Gastrocnemius medialis (tissue), 4 donors: Measurements from ENCODE around the gene CDS2. TPM values are rescaled to one million over a fixed set of nuclear protein-coding genes. Genes with fewer than 3 reads are reported as not detected.

Source experiments
- ATAC-seq, 2 donors: fragments of 150-250 bp; one replicate each; pipeline ENCODE4 v1.9.1; 2016
- DNase-seq, 2 donors: peaks; one replicate each; pipeline ENCODE4 v3.0.0-alpha.2; 2019
- H3K27ac ChIP-seq, 4 donors: fragments of 200-600 bp; sonication (generic); 1 replicate in 1 of 4; 2 replicates in 3 of 4; pipeline ENCODE4 v1.5.1; 2016 to 2018; ENCODE audit warnings: mild to moderate bottlenecking in 2 of 4, moderate library complexity in 1 of 4
- H3K27me3 ChIP-seq, 3 donors: fragments of 200-600 bp; sonication (generic) in 2 of 3; 1 replicate in 1 of 3; 2 replicates in 2 of 3; pipeline versions ENCODE4 v1.5.1 to v1.6.0; 2016 to 2019; ENCODE audit warnings: mild to moderate bottlenecking in 1 of 3, moderate library complexity in 1 of 3
- H3K36me3 ChIP-seq, 2 donors: fragments of 200-600 bp; sonication (generic) in 1 of 2; one replicate each; pipeline ENCODE4 v1.5.1; 2017 to 2018
- H3K4me1 ChIP-seq, 2 donors: fragments of 200-600 bp; sonication (generic) in 1 of 2; one replicate each; pipeline ENCODE4 v1.5.1; 2016 to 2017; ENCODE audit warnings: mild to moderate bottlenecking in 2 of 2
- H3K4me3 ChIP-seq, 4 donors: fragments of 200-600 bp; sonication (generic) in 3 of 4; 1 replicate in 1 of 4; 2 replicates in 3 of 4; pipeline ENCODE4 v1.5.1; 2016 to 2019; ENCODE audit warnings: mild to moderate bottlenecking in 2 of 4
- H3K9me3 ChIP-seq, 3 donors: fragments of 200-600 bp; sonication (generic) in 2 of 3; 1 replicate in 1 of 3; 2 replicates in 2 of 3; pipeline ENCODE4 v1.5.1; 2016 to 2019
- POLR2A ChIP-seq, 2 donors: fragments of 450-650 bp; IDR thresholded peaks; one replicate each; pipeline ENCODE4 v1.6.1; 2017; ENCODE audit warnings: antibody characterized with exemption in 2 of 2, mild to moderate bottlenecking in 2 of 2, moderate library complexity in 2 of 2
- in situ Hi-C, 4 donors: fragments of 200-750 bp; cut with MboI; loops; one replicate each; pipeline versions ENCODE4 v1.15.0 to v1.8.0; 2017; ENCODE audit warnings: low sequenced_read_pairs in 4 of 4
- intact Hi-C: fragments of 100-400 bp; cut with DNase I; formaldehyde crosslinking; loops from one replicate; pipeline ENCODE4 v1.15.1; 2023; ENCODE audit warnings: low total_unique reads
- total RNA-seq, 4 donors: library from RNA; depleted of rRNA; stranded (reverse); fragments of >200 nt; gene quantifications; one replicate each; pipeline versions ENCODE4 v1.1.0 to v1.2.3, GENCODE V29; 2016
- TF ChIP-seq, protein P1 (sequence below), 5 experiments: fragments of 450-650 bp in 3 of 5; fragments of 200-600 bp in 2 of 5; sonication (generic) in 2 of 5; IDR thresholded peaks in 4 of 5; conservative IDR thresholded peaks in 1 of 5; 1 replicate in 4 of 5; 2 replicates in 1 of 5; pipeline ENCODE4 v1.5.1; 2016 to 2019; ENCODE audit warnings: antibody characterized with exemption in 5 of 5, mild to moderate bottlenecking in 3 of 5, moderate library complexity in 3 of 5

Gene CDS2
- total RNA-seq, 4 donors from 2014 or later, result 9.0 to 18.5 (median 14.5) TPM

- Histone ChIP-seq H3K4me1 (peaks cover 0 to 9% of the 10 kb centered on the region in 2 donors), H3K27me3 (no peaks in the 10 kb centered on the region), H3K27ac (no peak overlapping the region), H3K9me3 (no peaks in the 10 kb centered on the region), H3K4me3 (no peak overlapping the region), H3K36me3 (peaks cover 3 to 47% of the 10 kb centered on the region in 2 donors)
- no peak for ATAC-seq
- intact Hi-C loops, result no loop called here
- in situ Hi-C loops, result loop anchor here (5.0 to 10.0 kb wide), 3 partner anchors 57 to 62 kb away; partner anchors contain the start of gene CDS2 (in 3 of the 4)
- TF ChIP-seq, protein P1, sequence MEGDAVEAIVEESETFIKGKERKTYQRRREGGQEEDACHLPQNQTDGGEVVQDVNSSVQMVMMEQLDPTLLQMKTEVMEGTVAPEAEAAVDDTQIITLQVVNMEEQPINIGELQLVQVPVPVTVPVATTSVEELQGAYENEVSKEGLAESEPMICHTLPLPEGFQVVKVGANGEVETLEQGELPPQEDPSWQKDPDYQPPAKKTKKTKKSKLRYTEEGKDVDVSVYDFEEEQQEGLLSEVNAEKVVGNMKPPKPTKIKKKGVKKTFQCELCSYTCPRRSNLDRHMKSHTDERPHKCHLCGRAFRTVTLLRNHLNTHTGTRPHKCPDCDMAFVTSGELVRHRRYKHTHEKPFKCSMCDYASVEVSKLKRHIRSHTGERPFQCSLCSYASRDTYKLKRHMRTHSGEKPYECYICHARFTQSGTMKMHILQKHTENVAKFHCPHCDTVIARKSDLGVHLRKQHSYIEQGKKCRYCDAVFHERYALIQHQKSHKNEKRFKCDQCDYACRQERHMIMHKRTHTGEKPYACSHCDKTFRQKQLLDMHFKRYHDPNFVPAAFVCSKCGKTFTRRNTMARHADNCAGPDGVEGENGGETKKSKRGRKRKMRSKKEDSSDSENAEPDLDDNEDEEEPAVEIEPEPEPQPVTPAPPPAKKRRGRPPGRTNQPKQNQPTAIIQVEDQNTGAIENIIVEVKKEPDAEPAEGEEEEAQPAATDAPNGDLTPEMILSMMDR (IDR thresholded peaks at IDR 0.05 in 4 of 5, conservative IDR thresholded peaks at IDR 0.05 in 1 of 5), result no peak
- no peak for TF ChIP-seq POLR2A (IDR thresholded peaks at IDR 0.05)
- no peak for DNase-seq
Observed at GRCh38 chr20:5184684-5185083, 57.9 kb downstream of the CDS2 start.

DNA sequence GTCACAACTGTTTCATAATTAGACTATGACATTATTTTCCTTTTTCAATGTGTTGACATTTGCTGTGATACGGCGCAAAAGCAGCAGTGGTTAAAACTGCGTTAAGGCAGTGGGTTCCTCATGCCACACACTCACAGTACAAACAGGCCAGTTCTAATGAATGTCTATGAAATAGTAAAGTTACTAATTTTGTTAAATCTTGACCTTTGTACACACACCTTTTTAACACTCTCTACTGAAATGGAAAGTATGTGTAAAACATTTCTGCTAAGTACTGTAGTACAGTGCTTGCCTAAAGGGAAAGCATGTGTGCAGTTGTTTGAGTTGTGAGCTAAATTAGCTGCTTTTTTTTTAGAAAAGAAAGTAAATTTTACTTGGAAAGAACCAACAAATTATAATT lies 60.3 kb downstream of the CDS2 start:
- Histone ChIP-seq H3K27ac (no peak overlapping the region), H3K36me3 (peaks cover 3 to 66% of the 10 kb centered on the region in 2 donors), H3K4me3 (no peak overlapping the region), H3K4me1 (peaks cover 5 to 7% of the 10 kb centered on the region in 2 donors), H3K9me3 (no peaks in the 10 kb centered on the region), H3K27me3 (no peaks in the 10 kb centered on the region)
- intact Hi-C loops (no loop called here), in situ Hi-C loops (loop anchor here (5.0 to 10.0 kb wide), 3 partner anchors 60 to 65 kb away; partner anchors contain the start of gene CDS2 (in 3 of the 4))
- DNase-seq (no peak), ATAC-seq (no peak)
- TF ChIP-seq, protein P1 (IDR thresholded peaks at IDR 0.05 in 4 of 5, conservative IDR thresholded peaks at IDR 0.05 in 1 of 5), result no peak
- TF ChIP-seq POLR2A (IDR thresholded peaks at IDR 0.05), result no peak

DNA sequence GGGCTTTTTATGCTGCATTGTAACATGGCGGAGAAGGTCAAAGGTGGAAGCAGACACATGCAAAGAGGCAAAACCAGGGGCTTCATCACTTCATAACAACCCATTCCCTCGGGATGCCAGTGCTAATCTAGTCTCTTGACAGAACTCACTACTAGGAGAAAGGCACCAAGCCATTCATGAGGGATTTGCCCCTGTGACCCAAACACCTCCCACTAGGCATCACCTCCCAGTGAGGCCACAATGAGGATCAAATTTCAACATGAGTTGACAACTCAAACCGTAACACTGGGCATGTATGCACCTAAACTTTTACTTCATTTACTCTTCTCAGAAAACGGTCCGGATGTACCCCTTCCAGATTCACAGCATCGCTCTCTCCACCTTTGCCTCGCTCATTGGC lies 61.9 kb downstream of the CDS2 start:
- Histone ChIP-seq H3K4me3 (no peak overlapping the region), H3K4me1 (peaks cover 6% of the 10 kb centered on the region in 2 donors), H3K36me3 (peaks cover 3 to 58% of the 10 kb centered on the region in 2 donors), H3K27ac (no peak overlapping the region), H3K27me3 (no peaks in the 10 kb centered on the region), H3K9me3 (no peaks in the 10 kb centered on the region)
- in situ Hi-C loops, result loop anchor here (5.0 to 10.0 kb wide), 3 partner anchors 61 to 66 kb away; partner anchors contain the start of gene CDS2 (in 3 of the 4)
- TF ChIP-seq POLR2A (IDR thresholded peaks at IDR 0.05), result no peak
- TF ChIP-seq, protein P1 (IDR thresholded peaks at IDR 0.05 in 4 of 5, conservative IDR thresholded peaks at IDR 0.05 in 1 of 5), result no peak
- DNase-seq, result no peak
- ATAC-seq, result no peak
- intact Hi-C loops, result no loop called here

DNA sequence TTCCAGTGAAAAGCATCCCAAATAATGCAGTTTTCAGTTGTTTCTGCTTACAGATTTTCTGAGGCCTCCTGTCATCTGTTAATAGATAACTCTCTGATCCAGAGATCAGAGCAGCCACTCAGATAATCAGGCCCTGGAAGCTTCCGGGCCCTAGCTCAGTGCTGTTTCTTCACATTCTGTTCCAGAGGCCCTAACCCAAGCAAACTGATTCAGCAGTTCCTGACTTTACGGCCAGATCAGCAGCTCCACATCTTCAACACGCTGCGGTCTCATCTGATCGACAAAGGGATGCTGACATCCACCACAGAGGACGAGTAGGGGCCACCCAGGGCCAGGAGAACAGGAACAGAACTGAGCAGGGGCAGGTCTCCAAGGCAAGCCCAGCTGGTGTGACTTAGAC lies 63.1 kb downstream of the CDS2 start:
- in situ Hi-C loops (loop anchor here (5.0 to 10.0 kb wide), 3 partner anchors 63 to 68 kb away; partner anchors contain the start of gene CDS2 (in 3 of the 4)), intact Hi-C loops (no loop called here)
- ATAC-seq (no peak), DNase-seq (no peak)
- H3K9me3 ChIP-seq, result no peaks in the 10 kb centered on the region
- no peak for TF ChIP-seq POLR2A (IDR thresholded peaks at IDR 0.05)
- TF ChIP-seq, protein P1 (IDR thresholded peaks at IDR 0.05 in 4 of 5, conservative IDR thresholded peaks at IDR 0.05 in 1 of 5), result no peak
- no peak overlapping the region for H3K27ac ChIP-seq
- H3K27me3 ChIP-seq, result no peaks in the 10 kb centered on the region
- H3K36me3 ChIP-seq, result peaks cover 3 to 70% of the 10 kb centered on the region in 2 donors
- H3K4me3 ChIP-seq, result no peak overlapping the region
- peaks cover 6 to 7% of the 10 kb centered on the region in 2 donors for H3K4me1 ChIP-seq

- H3K36me3 ChIP-seq, result peaks cover 3 to 67% of the 10 kb centered on the region in 2 donors
- H3K27me3 ChIP-seq, result no peaks in the 10 kb centered on the region
- intact Hi-C loops (no loop called here), in situ Hi-C loops (no loop called here)
- no peak for ATAC-seq
- no peak overlapping the region for H3K27ac ChIP-seq
- TF ChIP-seq, protein P1 (IDR thresholded peaks at IDR 0.05 in 4 of 5, conservative IDR thresholded peaks at IDR 0.05 in 1 of 5), result no peak
- no peak for TF ChIP-seq POLR2A (IDR thresholded peaks at IDR 0.05)
- H3K4me3 ChIP-seq, result no peak overlapping the region
- H3K4me1 ChIP-seq, result peaks cover 6 to 13% of the 10 kb centered on the region in 2 donors
- no peak for DNase-seq
- H3K9me3 ChIP-seq, result no peaks in the 10 kb centered on the region
Observed at GRCh38 chr20:5190444-5190843, 63.6 kb downstream of the CDS2 start.
